Astrocyte (in vitro differentiated cells and primary cell): Measurements from ENCODE around the gene GRAP2. TPM values are rescaled to one million over a fixed set of nuclear protein-coding genes. Genes with fewer than 3 reads are reported as not detected.

Source experiments
- DNase-seq: peaks from one replicate; pipeline ENCODE4 v3.0.0-alpha.2; 2010; ENCODE audit warnings: low read depth
- FAIRE-seq: peaks from 2 replicates; lab custom pipeline; 2011; peaks lifted over from hg19 to GRCh38; lab: Jason Lieb, UNC
- H2AFZ ChIP-seq: 2 replicates; pipeline ENCODE4 v1.6.0; 2012; ENCODE audit warnings: low read depth, low read length, inconsistent platforms
- H3K27ac ChIP-seq: 2 replicates; pipeline ENCODE4 v1.5.1; 2011; ENCODE audit warnings: low read depth, low read length, inconsistent platforms
- H3K27me3 ChIP-seq: 2 replicates; pipeline ENCODE4 v1.6.0; 2011; ENCODE audit warnings: low read length, inconsistent platforms; ENCODE audit not compliant: insufficient read depth
- H3K36me3 ChIP-seq: 2 replicates; pipeline ENCODE4 v1.5.1; 2011; ENCODE audit warnings: low read length, inconsistent platforms; ENCODE audit not compliant: insufficient read depth
- H3K4me1 ChIP-seq: 2 replicates; pipeline ENCODE4 v1.5.1; 2011; ENCODE audit warnings: low read length, inconsistent platforms; ENCODE audit not compliant: insufficient read depth
- H3K4me2 ChIP-seq: 2 replicates; pipeline ENCODE4 v1.6.0; 2012; ENCODE audit warnings: low read length, inconsistent platforms
- H3K4me3 ChIP-seq: 2 replicates; pipeline ENCODE4 v1.5.1; 2011; ENCODE audit warnings: low read depth, mild to moderate bottlenecking, low read length, inconsistent platforms; ENCODE audit not compliant: insufficient read depth
- H3K79me2 ChIP-seq: 2 replicates; pipeline ENCODE4 v1.6.0; 2012; ENCODE audit warnings: mild to moderate bottlenecking, low read length, inconsistent platforms; ENCODE audit not compliant: insufficient read depth
- H3K9ac ChIP-seq: 2 replicates; pipeline ENCODE4 v1.6.0; 2012; ENCODE audit warnings: mild to moderate bottlenecking, low read length, inconsistent platforms
- H3K9me3 ChIP-seq: 2 replicates; pipeline ENCODE4 v1.5.1; 2012; ENCODE audit warnings: low read depth, mild to moderate bottlenecking, low read length, inconsistent platforms; ENCODE audit not compliant: insufficient read depth
- H4K20me1 ChIP-seq: 2 replicates; pipeline ENCODE4 v1.6.0; 2012; ENCODE audit warnings: low read length, inconsistent platforms; ENCODE audit not compliant: insufficient read depth
- H3K27ac Mint-ChIP-seq: one replicate; pipeline ENCODE4 v1.8.0; 2021; ENCODE audit warnings: mild to moderate bottlenecking, mixed read lengths; ENCODE audit not compliant: unreplicated experiment
- H3K27me3 Mint-ChIP-seq: one replicate; pipeline ENCODE4 v1.8.0; 2021; ENCODE audit warnings: low read depth, mixed read lengths; ENCODE audit not compliant: unreplicated experiment
- H3K36me3 Mint-ChIP-seq: one replicate; pipeline ENCODE4 v1.8.0; 2021; ENCODE audit warnings: low read depth, mixed read lengths; ENCODE audit not compliant: unreplicated experiment
- H3K4me1 Mint-ChIP-seq: one replicate; pipeline ENCODE4 v1.8.0; 2021; ENCODE audit warnings: low read depth, mixed read lengths; ENCODE audit not compliant: unreplicated experiment
- H3K4me3 Mint-ChIP-seq: one replicate; pipeline ENCODE4 v1.8.0; 2021; ENCODE audit warnings: mild to moderate bottlenecking, moderate library complexity, mixed read lengths; ENCODE audit not compliant: unreplicated experiment
- H3K9me3 Mint-ChIP-seq: one replicate; pipeline ENCODE4 v1.8.0; 2021; ENCODE audit warnings: mild to moderate bottlenecking, mixed read lengths; ENCODE audit not compliant: unreplicated experiment
- CTCF ChIP-seq: IDR thresholded peaks from 2 replicates; pipeline ENCODE4 v1.5.1; 2011; ENCODE audit warnings: low read depth, mild to moderate bottlenecking, inconsistent platforms, low read length, moderate library complexity; ENCODE audit not compliant: insufficient read depth
- EZH2 ChIP-seq: IDR thresholded peaks from 2 replicates; pipeline ENCODE4 v1.6.1; 2012; ENCODE audit warnings: mild to moderate bottlenecking, low read length, inconsistent platforms; ENCODE audit not compliant: insufficient read depth
- total RNA-seq: library from RNA; stranded (reverse); gene quantifications from 2 replicates; pipeline ENCODE4 v1.2.1, GENCODE V29; 2021

The GRAP2 gene
- total RNA-seq, 1 donor from 2014 or later, result 0.23 TPM

- DNase-seq (no peak), FAIRE-seq (no peak)
- H3K4me3 Mint-ChIP-seq, result no peak overlapping the region
- Histone ChIP-seq H3K79me2 (no peaks in the 10 kb centered on the region), H3K27me3 (peaks cover 19% of the 10 kb centered on the region), H3K9ac (no peak overlapping the region), H3K4me1 (no peaks in the 10 kb centered on the region), H4K20me1 (no peaks in the 10 kb centered on the region), H3K4me2 (no peak overlapping the region), H3K27ac (no peak overlapping the region), H3K9me3 (no peaks in the 10 kb centered on the region), H2AFZ (no peak overlapping the region), H3K36me3 (no peaks in the 10 kb centered on the region), H3K4me3 (no peak overlapping the region)
- H3K36me3 Mint-ChIP-seq, result no peaks in the 10 kb centered on the region
- peaks cover 10% of the 10 kb centered on the region for H3K4me1 Mint-ChIP-seq
- H3K27ac Mint-ChIP-seq, result no peak overlapping the region
- no peaks in the 10 kb centered on the region for H3K9me3 Mint-ChIP-seq
- TF ChIP-seq CTCF (no peak), EZH2 (no peak)
- peaks cover 16% of the 10 kb centered on the region for H3K27me3 Mint-ChIP-seq
Observed at GRCh38 chr22:39913886-39914285, 13.0 kb downstream of the GRAP2 start.

- no peaks in the 10 kb centered on the region for H3K36me3 Mint-ChIP-seq
- no peak for TF ChIP-seq CTCF
- no peak for TF ChIP-seq EZH2
- peaks cover 16% of the 10 kb centered on the region for H3K27me3 Mint-ChIP-seq
- no peak overlapping the region for H3K4me3 Mint-ChIP-seq
- Histone ChIP-seq H3K9me3 (no peaks in the 10 kb centered on the region), H3K27ac (no peak overlapping the region), H2AFZ (no peak overlapping the region), H3K4me2 (no peak overlapping the region), H4K20me1 (no peaks in the 10 kb centered on the region), H3K4me1 (no peaks in the 10 kb centered on the region), H3K4me3 (no peak overlapping the region), H3K9ac (no peak overlapping the region), H3K79me2 (no peaks in the 10 kb centered on the region), H3K27me3 (peaks cover 19% of the 10 kb centered on the region), H3K36me3 (no peaks in the 10 kb centered on the region)
- H3K4me1 Mint-ChIP-seq, result peaks cover 7% of the 10 kb centered on the region
- no peaks in the 10 kb centered on the region for H3K9me3 Mint-ChIP-seq
- H3K27ac Mint-ChIP-seq, result no peak overlapping the region
- FAIRE-seq (no peak), DNase-seq (no peak)
Observed at GRCh38 chr22:39914584-39914983, 13.7 kb downstream of the GRAP2 start.

- Histone ChIP-seq H3K36me3 (no peaks in the 10 kb centered on the region), H3K9me3 (no peaks in the 10 kb centered on the region), H3K27me3 (peaks cover 27% of the 10 kb centered on the region), H4K20me1 (no peaks in the 10 kb centered on the region), H3K4me1 (no peaks in the 10 kb centered on the region), H3K4me3 (no peak overlapping the region), H2AFZ (no peak overlapping the region), H3K4me2 (no peak overlapping the region), H3K79me2 (no peaks in the 10 kb centered on the region), H3K27ac (no peak overlapping the region), H3K9ac (no peak overlapping the region)
- H3K27ac Mint-ChIP-seq, result no peak overlapping the region
- H3K36me3 Mint-ChIP-seq, result no peaks in the 10 kb centered on the region
- no peak for TF ChIP-seq EZH2
- TF ChIP-seq CTCF, result no peak
- no peaks in the 10 kb centered on the region for H3K9me3 Mint-ChIP-seq
- H3K4me3 Mint-ChIP-seq, result no peak overlapping the region
- DNase-seq (no peak), FAIRE-seq (no peak)
- peaks cover 7% of the 10 kb centered on the region for H3K4me1 Mint-ChIP-seq
- H3K27me3 Mint-ChIP-seq, result peaks cover 18% of the 10 kb centered on the region
Observed at GRCh38 chr22:39915295-39915726, 14.4 kb downstream of the GRAP2 start.
